Osteocyte (in vitro differentiated cells): ENCODE measurements around the gene TEX19. TPM values are rescaled to one million over a fixed set of nuclear protein-coding genes. Genes with fewer than 3 reads are reported as not detected.
"Not testable (repeated sequence)": the region's sequence is repeated elsewhere in the genome, so short reads cannot be mapped to it uniquely, and the experiment has no call there.

Experiments
- DNase-seq: peaks from one replicate; pipeline ENCODE4 v3.0.0; 2021; ENCODE audit warnings: mixed read lengths; ENCODE audit not compliant: unreplicated experiment; ENCODE audit errors: extremely low spot score
- H3K27ac Mint-ChIP-seq: one replicate; pipeline ENCODE4 v1.8.0; 2021; ENCODE audit warnings: mild to moderate bottlenecking, mixed read lengths; ENCODE audit not compliant: unreplicated experiment
- H3K27me3 Mint-ChIP-seq: one replicate; pipeline ENCODE4 v1.8.0; 2021; ENCODE audit warnings: mixed read lengths; ENCODE audit not compliant: unreplicated experiment
- H3K36me3 Mint-ChIP-seq: one replicate; pipeline ENCODE4 v1.8.0; 2021; ENCODE audit warnings: mixed read lengths; ENCODE audit not compliant: unreplicated experiment
- H3K4me1 Mint-ChIP-seq: one replicate; pipeline ENCODE4 v1.8.0; 2021; ENCODE audit warnings: mixed read lengths; ENCODE audit not compliant: unreplicated experiment
- H3K4me3 Mint-ChIP-seq: one replicate; pipeline ENCODE4 v1.8.0; 2021; ENCODE audit warnings: mild to moderate bottlenecking, moderate library complexity, mixed read lengths; ENCODE audit not compliant: unreplicated experiment
- H3K9me3 Mint-ChIP-seq: one replicate; pipeline ENCODE4 v1.8.0; 2021; ENCODE audit warnings: mixed read lengths; ENCODE audit not compliant: unreplicated experiment
- CTCF ChIP-seq: fragments of 200-600 bp; sonication (generic); IDR thresholded peaks from 2 replicates; pipeline ENCODE4 v1.5.0; 2021; ENCODE audit warnings: antibody characterized with exemption, mild to moderate bottlenecking, moderate library complexity
- total RNA-seq: library from RNA; stranded (reverse); gene quantifications from 2 replicates; pipeline ENCODE4 v1.2.1, GENCODE V29; 2021

TEX19 gene
- total RNA-seq, 1 donor from 2014 or later, result not detected

GRCh38 chr17:82346342-82347300 lies 12.4 kb upstream of the TEX19 start:
- H3K27me3 Mint-ChIP-seq, result peaks cover 19% of the 10 kb centered on the region
- H3K27ac Mint-ChIP-seq, result no peak overlapping the region
- DNase-seq, result no peak
- H3K36me3 Mint-ChIP-seq, result peaks cover 2% of the 10 kb centered on the region
- peaks cover 19% of the 10 kb centered on the region for H3K4me1 Mint-ChIP-seq
- H3K4me3 Mint-ChIP-seq, result no peak overlapping the region
- no peaks in the 10 kb centered on the region for H3K9me3 Mint-ChIP-seq
- no peak for TF ChIP-seq CTCF

DNA sequence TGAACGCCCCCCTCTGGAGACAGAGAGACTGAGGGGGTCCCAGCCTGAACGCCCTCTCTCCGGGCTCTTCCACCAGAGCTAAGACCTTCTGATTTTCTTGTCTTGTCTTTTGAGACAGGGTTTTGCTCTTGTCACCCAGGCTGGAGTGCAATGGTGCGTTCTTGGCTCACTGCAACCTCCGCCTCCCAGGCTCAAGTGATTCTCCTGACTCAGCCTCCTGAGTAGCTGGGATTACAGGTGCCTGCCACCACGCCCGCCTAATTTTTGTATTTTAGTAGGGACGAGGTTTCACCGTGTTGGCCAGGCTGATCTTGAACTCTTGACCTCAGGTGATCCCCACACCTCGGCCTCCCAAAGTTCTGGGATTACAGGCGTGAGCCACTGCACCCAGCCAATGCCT lies 11.1 kb upstream of the TEX19 start:
- H3K27ac Mint-ChIP-seq, H3K4me3 Mint-ChIP-seq, H3K9me3 Mint-ChIP-seq, H3K36me3 Mint-ChIP-seq, DNase-seq: not testable (repeated sequence)
- peaks cover 15% of the 10 kb centered on the region for H3K27me3 Mint-ChIP-seq
- peaks cover 19% of the 10 kb centered on the region for H3K4me1 Mint-ChIP-seq

GRCh38 chr17:82348434-82348833 lies 10.6 kb upstream of the TEX19 start:
- H3K9me3 Mint-ChIP-seq, result no peaks in the 10 kb centered on the region
- no peak for DNase-seq
- no peaks in the 10 kb centered on the region for H3K36me3 Mint-ChIP-seq
- no peak overlapping the region for H3K4me3 Mint-ChIP-seq
- no peak for TF ChIP-seq CTCF
- no peak overlapping the region for H3K27ac Mint-ChIP-seq
- peaks cover 19% of the 10 kb centered on the region for H3K4me1 Mint-ChIP-seq
- peaks cover 11% of the 10 kb centered on the region for H3K27me3 Mint-ChIP-seq

DNA sequence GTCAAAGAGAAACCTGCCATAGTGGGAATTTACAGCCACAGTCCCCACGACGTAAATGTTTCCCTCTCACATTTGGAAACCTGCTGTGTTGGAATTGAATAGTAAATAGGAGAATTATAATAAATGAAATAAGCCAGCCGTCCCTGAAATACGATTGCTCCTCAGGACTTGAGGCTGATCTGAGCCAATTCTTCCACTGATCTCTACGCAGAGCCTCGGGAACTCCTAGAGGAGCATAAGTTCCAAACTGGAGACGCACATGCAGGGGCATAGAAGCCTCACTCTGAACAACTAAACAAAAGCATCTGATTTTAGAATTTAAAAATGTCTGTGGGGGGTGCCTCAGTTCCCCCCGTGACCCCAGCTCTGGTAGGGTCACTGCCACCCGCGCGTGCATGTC lies 10.2 kb upstream of the TEX19 start:
- H3K36me3 Mint-ChIP-seq, result no peaks in the 10 kb centered on the region
- peaks cover 19% of the 10 kb centered on the region for H3K4me1 Mint-ChIP-seq
- no peak overlapping the region for H3K27ac Mint-ChIP-seq
- no peak for DNase-seq
- peaks cover 11% of the 10 kb centered on the region for H3K27me3 Mint-ChIP-seq
- no peaks in the 10 kb centered on the region for H3K9me3 Mint-ChIP-seq
- TF ChIP-seq CTCF, result no peak
- no peak overlapping the region for H3K4me3 Mint-ChIP-seq

GRCh38 chr17:82349287-82349701 lies 9.8 kb upstream of the TEX19 start:
- no peak overlapping the region for H3K27ac Mint-ChIP-seq
- no peaks in the 10 kb centered on the region for H3K9me3 Mint-ChIP-seq
- no peak for TF ChIP-seq CTCF
- H3K4me1 Mint-ChIP-seq, result peaks cover 19% of the 10 kb centered on the region
- H3K4me3 Mint-ChIP-seq, result no peak overlapping the region
- DNase-seq, result no peak
- H3K27me3 Mint-ChIP-seq, result peaks cover 11% of the 10 kb centered on the region
- no peaks in the 10 kb centered on the region for H3K36me3 Mint-ChIP-seq
